Activated naive CD4-positive, alpha-beta T cell treated with anti-CD3 and anti-CD28 coated beads, Interleukin-2, amount 10 ng/mL, durations not matched to agents 7 days and 5 days (primary cell): Measurements from ENCODE around the gene TMEM245.
"Not testable (repeated sequence)": the region's sequence is repeated elsewhere in the genome, so short reads cannot be mapped to it uniquely, and the experiment has no call there.

ENCODE experiments used
- CTCF ChIA-PET: fragments of 350-600 bp; sonication (Branson Sonifier 250); formaldehyde crosslinking; loops from one replicate; lab custom pipeline; 2021; ENCODE audit warnings: antibody characterized with exemption; lab: Charles Lee
- DNase-seq: peaks from one replicate; pipeline ENCODE4 v3.0.0-alpha.2; 2020
- H3K27ac Mint-ChIP-seq: one replicate; pipeline ENCODE4 v1.8.0; 2021; ENCODE audit warnings: mild to moderate bottlenecking, moderate library complexity, mixed read lengths
- H3K27me3 Mint-ChIP-seq: one replicate; pipeline ENCODE4 v1.8.0; 2021; ENCODE audit warnings: mild to moderate bottlenecking, mixed read lengths
- H3K36me3 Mint-ChIP-seq: one replicate; pipeline ENCODE4 v1.8.0; 2021; ENCODE audit warnings: mixed read lengths
- H3K4me1 Mint-ChIP-seq: one replicate; pipeline ENCODE4 v1.8.0; 2021; ENCODE audit warnings: mixed read lengths
- H3K4me3 Mint-ChIP-seq: one replicate; pipeline ENCODE4 v1.8.0; 2021; ENCODE audit warnings: mild to moderate bottlenecking, moderate library complexity, mixed read lengths
- H3K9me3 Mint-ChIP-seq: one replicate; pipeline ENCODE4 v1.8.0; 2021; ENCODE audit warnings: mixed read lengths

Gene TMEM245

DNA sequence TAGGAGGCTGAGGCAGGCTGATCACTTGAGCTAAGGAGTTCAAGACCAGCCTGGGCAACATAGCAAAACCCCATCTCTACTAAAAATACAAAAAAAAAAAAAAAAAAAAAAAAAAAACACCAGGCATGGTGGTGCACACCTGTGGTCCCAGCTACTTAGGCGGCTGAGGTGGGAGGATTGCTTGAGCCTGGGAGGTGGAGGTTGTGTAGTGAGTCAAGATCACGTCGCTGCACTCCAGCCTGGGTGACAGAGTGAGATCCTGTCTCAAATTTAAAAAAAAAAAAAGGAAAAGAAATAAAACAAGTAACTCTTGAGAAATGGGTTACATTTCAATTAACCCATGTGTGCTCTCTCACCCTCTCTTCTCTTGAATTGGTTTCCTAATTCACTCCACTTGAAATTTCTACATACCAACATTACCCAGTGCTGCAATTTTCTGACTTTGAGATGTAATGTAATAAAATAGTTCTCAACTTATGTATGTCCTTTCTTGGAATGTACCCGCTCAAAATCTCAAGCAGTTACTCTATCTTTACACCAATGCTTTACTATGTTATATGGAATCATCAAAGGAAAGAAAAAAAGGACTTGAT lies 35.8 kb downstream of the TMEM245 start:
- CTCF ChIA-PET = no interaction called here
- H3K27me3 Mint-ChIP-seq = no peaks in the 10 kb centered on the region

DNA sequence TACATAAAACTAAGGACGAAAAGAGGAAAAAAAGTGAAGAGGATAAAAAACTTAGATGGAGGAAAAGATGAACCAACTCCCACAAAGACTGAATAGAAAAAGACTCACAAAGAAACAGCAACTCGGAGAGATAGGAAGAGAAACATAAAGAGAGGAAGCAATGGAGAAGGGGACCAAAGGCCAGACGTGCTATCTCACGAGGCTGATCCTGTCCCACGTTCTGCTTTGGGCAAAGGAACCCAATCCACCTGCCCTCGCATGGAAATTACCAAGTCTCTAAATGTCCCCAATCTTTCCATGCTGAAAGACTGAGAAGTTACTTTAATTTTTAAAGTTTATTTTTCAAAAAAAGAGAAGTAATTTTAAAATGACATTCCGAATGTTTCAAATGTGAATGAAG lies 36.6 kb downstream of the TMEM245 start:
- Mint-ChIP-seq H3K27ac (no peak overlapping the region), H3K27me3 (no peaks in the 10 kb centered on the region), H3K4me1 (no peaks in the 10 kb centered on the region), H3K36me3 (peaks cover 57% of the 10 kb centered on the region), H3K9me3 (no peaks in the 10 kb centered on the region), H3K4me3 (no peak overlapping the region)
- CTCF ChIA-PET = no interaction called here
- no peak for DNase-seq

More for the DNA sequence above, 35.8 kb downstream of the TMEM245 start:
- no peaks in the 10 kb centered on the region for H3K9me3 Mint-ChIP-seq
- no peaks in the 10 kb centered on the region for H3K4me1 Mint-ChIP-seq
- H3K4me3 Mint-ChIP-seq = no peak overlapping the region
- peaks cover 54% of the 10 kb centered on the region for H3K36me3 Mint-ChIP-seq
- H3K27ac Mint-ChIP-seq = no peak overlapping the region
- DNase-seq = no peak

DNA sequence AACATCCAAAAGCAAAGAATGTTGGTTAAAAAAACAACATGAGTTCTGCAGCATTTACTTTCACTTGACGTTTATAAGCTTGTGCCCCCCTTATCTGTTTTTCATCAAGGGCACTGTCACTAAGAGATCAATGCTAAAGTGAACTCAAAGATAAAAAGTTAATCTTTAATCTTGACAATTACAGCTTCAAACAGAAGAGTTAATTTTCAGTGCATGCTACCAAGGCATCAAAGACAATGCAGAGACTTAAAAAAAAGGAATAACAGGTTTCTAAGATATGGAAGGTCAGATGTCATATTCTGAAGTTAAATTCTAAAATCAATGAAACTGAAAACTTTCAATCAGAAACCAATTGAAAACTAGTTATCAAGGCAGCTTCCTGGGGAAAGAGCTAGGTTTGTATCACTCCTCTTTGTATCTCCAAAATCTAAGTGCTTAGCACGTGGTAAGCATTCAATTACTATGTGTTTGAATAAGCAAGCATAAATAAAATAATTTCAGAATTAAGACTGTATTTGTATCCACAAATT lies 37.6 kb downstream of the TMEM245 start:
- Mint-ChIP-seq H3K4me1 (no peaks in the 10 kb centered on the region), H3K9me3 (no peaks in the 10 kb centered on the region), H3K27ac (no peak overlapping the region), H3K4me3 (no peak overlapping the region), H3K27me3 (no peaks in the 10 kb centered on the region), H3K36me3 (peaks cover 53% of the 10 kb centered on the region)
- DNase-seq = no peak
- CTCF ChIA-PET = no interaction called here

DNA sequence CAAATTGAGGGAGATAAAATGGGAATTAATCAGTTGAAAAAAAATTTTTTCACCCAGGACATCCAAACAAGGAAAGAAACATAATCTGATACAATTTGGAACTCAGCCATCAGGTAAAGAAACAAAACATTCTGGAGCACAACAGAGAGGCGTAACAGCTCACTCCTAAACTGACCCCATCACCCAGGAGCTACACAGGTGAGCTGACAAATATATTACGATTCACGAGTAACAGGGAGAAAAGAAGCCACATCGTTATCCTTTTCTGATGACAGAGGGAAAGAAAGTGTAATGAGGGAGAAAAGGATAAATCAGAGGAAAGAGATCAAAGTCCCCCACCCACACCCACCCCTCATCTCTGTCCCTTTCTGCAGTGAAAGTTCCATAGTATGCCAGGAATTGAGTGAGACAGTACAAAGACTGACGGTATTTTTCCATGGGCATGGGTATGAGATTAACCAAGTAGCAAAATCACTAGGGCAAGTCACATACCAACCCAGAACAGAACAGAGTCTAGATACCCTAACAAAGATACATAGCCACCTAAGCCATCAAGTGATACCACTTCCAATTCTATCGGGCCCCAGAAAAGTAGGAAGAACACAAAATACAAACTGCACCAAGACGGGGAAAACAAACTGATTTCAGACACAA lies 45.4 kb downstream of the TMEM245 start:
- no peaks in the 10 kb centered on the region for H3K27me3 Mint-ChIP-seq
- no peaks in the 10 kb centered on the region for H3K4me1 Mint-ChIP-seq
- H3K9me3 Mint-ChIP-seq = no peaks in the 10 kb centered on the region
- CTCF ChIA-PET = no interaction called here
- no peak for DNase-seq
- H3K27ac Mint-ChIP-seq = no peak overlapping the region
- H3K36me3 Mint-ChIP-seq = peaks cover 39% of the 10 kb centered on the region
- H3K4me3 Mint-ChIP-seq = no peak overlapping the region

DNA sequence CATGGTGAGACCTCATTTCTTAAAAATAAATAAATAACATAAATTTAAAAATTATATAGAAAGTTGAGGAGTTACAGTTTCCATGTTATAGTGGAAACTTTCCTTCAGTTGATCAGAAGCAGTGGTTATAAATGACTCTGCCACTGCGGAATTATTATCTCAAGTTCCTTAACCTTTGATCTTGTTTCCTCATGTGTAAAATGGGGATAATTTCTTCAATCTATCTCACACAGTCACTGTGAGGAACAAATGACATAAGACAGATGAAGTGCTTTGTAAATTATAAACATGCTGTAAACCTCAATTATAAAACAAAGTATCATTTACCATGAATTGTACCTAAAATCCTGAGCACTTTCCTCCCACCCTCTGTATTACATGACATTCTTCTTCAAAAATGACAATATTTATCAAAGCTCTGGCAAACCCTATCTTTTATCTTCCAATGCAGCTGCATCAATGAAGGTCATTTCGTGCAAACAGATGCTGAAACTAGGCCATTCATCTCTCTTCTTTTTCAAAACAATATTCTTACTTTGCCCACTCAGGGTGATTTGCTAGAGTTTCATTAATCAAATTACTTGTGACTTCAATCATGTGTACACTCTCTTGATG lies 46.8 kb downstream of the TMEM245 start:
- H3K4me1 Mint-ChIP-seq = no peaks in the 10 kb centered on the region
- no peak overlapping the region for H3K27ac Mint-ChIP-seq
- CTCF ChIA-PET = no interaction called here
- H3K4me3 Mint-ChIP-seq = no peak overlapping the region
- peaks cover 27% of the 10 kb centered on the region for H3K36me3 Mint-ChIP-seq
- no peaks in the 10 kb centered on the region for H3K9me3 Mint-ChIP-seq
- H3K27me3 Mint-ChIP-seq = no peaks in the 10 kb centered on the region
- DNase-seq = no peak

DNA sequence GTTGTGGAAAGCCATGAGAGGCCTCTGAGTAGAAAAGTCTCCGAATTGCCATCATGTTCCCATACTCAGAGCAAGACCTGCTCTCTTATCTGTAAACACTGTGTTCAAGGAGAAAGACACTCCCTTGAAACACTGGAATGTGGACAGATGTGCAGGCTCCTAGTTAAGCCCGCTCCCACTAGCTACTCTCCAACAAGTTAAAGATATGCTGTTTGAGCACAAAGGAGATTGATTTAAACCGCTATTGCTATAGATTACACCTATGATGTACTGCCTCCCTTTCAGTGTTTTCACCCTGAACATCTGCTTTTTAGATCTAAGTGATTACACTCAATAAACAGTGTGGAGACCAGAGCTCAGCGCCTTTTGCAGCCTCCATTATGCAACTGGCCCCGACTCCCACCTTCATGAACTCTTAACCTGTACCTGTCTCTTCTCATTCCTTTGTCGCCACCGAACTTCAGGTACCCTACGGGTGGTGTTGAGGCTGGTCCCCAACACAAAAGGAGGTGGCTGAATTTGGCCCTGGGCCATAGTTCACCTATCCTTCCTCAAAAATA lies 47.5 kb downstream of the TMEM245 start:
- Mint-ChIP-seq H3K36me3 (peaks cover 31% of the 10 kb centered on the region), H3K4me3 (no peak overlapping the region), H3K4me1 (no peaks in the 10 kb centered on the region), H3K27me3 (no peaks in the 10 kb centered on the region), H3K27ac (no peak overlapping the region), H3K9me3 (no peaks in the 10 kb centered on the region)
- DNase-seq = no peak
- CTCF ChIA-PET = interaction anchor here (0.6 kb wide), 1 partner anchor 109 kb away, joined by 3 read pairs; no protein-coding TSS in a partner anchor

DNA sequence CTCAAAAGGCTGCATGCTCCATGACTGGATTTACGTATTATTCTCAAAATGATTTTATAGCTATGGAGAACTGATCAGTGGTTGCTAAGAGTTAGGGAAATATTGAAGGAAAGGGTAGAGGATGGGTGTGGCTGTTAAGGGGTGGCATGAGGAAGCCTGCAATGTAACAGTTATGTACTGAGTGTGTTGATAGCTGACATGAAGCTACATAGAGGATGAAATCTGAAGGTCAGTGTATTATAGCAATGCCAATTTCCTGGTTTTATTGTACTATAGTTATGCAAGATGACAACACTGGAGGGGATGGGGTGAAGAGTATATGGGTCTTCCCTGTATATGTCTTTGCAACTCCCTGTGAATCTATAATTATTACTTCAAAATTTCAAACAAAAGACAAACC lies 51.0 kb downstream of the TMEM245 start:
- DNase-seq = no peak
- CTCF ChIA-PET = no interaction called here
- Mint-ChIP-seq H3K36me3 (peaks cover 24% of the 10 kb centered on the region), H3K9me3 (no peaks in the 10 kb centered on the region), H3K4me3 (no peak overlapping the region), H3K4me1 (no peaks in the 10 kb centered on the region), H3K27ac (no peak overlapping the region), H3K27me3 (no peaks in the 10 kb centered on the region)

DNA sequence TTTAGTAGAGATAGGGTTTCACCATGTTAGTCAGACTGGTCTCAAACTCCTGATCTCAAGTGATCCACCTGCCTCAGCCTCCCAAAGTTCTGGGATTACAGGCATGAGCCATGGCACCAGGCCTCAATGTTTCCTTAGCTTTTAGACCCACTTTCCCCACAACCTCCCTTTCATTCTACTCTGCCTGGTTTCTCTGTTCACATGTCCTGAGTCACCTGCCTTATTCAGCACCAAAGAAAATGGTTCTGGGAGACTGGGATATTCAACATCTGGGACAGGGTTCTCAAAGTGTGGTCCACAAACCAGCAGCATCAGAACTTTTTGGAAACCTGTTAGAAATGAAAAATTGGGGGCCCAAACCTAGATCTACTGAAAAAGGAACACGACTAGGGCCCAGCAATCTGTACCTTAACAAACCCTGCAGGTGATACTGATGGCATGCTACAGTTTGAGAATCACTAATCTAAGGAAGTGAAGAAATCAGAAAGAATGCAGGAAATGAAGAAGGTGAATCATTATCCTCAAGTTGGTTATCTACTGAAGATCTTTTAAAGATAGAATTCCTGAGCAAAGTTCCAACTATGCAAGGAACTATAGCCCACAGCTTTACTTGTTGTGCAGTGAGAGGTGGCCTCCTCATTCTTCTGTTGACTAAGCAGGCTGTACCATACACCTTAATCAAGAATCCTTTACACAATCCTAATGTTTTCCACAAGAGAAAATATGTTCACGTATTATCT lies 54.6 kb downstream of the TMEM245 start:
- DNase-seq = no peak
- Mint-ChIP-seq H3K36me3 (peaks cover 21% of the 10 kb centered on the region), H3K9me3 (no peaks in the 10 kb centered on the region), H3K4me3 (no peak overlapping the region), H3K27ac (no peak overlapping the region), H3K4me1 (no peaks in the 10 kb centered on the region), H3K27me3 (no peaks in the 10 kb centered on the region)
- CTCF ChIA-PET = no interaction called here

DNA sequence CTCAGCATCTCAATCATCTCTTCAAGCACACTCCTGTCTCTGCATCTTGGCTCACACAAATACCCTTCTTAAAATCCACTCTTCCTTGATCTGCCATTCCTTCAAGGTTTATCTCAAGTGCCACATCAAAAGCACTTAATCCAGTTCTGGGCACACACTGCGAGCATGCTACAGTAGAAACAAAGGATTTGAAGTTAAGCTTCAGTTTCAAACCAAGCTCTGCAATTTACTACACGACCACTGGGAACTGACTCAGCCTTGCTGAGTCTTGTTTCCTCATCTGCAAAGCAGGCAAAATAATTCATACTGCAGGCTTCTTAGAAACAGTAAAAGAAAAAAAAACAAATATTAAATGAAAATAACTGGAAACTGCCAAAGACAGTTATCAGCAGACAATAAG lies 56.0 kb downstream of the TMEM245 start:
- H3K36me3 Mint-ChIP-seq = peaks cover 31% of the 10 kb centered on the region
- DNase-seq = no peak
- H3K4me3 Mint-ChIP-seq = no peak overlapping the region
- no peaks in the 10 kb centered on the region for H3K9me3 Mint-ChIP-seq
- CTCF ChIA-PET = interaction anchor here (1.0 kb wide), 1 partner anchor 120 kb away, joined by 3 read pairs; no protein-coding TSS in a partner anchor
- H3K27ac Mint-ChIP-seq = no peak overlapping the region
- H3K27me3 Mint-ChIP-seq = no peaks in the 10 kb centered on the region
- H3K4me1 Mint-ChIP-seq = no peaks in the 10 kb centered on the region

DNA sequence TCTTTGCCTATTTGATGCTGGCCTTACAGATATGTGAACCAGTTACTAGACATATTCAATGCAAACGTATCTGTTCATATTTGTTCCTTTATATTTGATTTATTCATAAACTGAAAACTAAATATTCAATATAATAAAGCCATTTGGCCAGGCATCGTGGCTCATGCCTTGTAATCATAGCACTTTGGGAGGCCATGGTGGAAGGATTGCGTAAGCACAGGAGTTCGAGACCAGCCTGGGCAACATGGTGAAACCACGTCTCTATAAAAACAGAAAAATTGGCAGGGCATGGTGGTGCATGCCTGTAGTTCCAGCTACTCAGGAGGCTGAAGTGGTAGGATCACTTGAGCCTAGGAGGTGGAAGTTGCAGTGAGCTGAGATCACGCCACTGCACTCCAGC lies 57.2 kb downstream of the TMEM245 start:
- no peaks in the 10 kb centered on the region for H3K4me1 Mint-ChIP-seq
- H3K27me3 Mint-ChIP-seq = no peaks in the 10 kb centered on the region
- CTCF ChIA-PET = interaction anchor here (0.6 kb wide), 1 partner anchor 80 kb away, joined by 3 read pairs; no protein-coding TSS in a partner anchor
- H3K36me3 Mint-ChIP-seq = peaks cover 27% of the 10 kb centered on the region
- no peak overlapping the region for H3K27ac Mint-ChIP-seq
- H3K4me3 Mint-ChIP-seq = no peak overlapping the region
- no peaks in the 10 kb centered on the region for H3K9me3 Mint-ChIP-seq
- no peak for DNase-seq

DNA sequence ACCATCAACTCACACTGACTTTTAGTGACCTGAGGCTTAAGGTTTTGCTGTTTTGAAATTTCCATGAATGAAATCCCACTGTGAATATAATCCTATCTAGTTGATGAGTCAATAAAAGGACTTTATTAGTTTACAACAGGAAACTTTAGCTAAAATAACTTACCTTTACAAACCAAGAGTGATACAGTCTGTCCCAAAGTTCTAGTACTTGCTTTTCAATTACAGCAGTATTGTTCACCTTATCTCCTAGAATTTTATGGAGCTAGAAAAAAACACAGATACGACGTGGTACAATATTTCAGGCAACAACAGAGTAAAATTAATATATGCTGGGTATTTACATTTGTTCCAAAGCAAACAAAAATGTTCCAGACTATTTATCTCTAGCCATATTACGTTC lies 59.6 kb downstream of the TMEM245 start:
- Mint-ChIP-seq H3K27ac (no peak overlapping the region), H3K27me3 (no peaks in the 10 kb centered on the region), H3K9me3 (no peaks in the 10 kb centered on the region), H3K4me3 (no peak overlapping the region), H3K4me1 (no peaks in the 10 kb centered on the region), H3K36me3 (peaks cover 38% of the 10 kb centered on the region)
- CTCF ChIA-PET = interaction anchor here (1.2 kb wide), 2 partner anchors 17 to 410 kb away, joined by 3 to 4 read pairs; no protein-coding TSS in a partner anchor
- DNase-seq = no peak

DNA sequence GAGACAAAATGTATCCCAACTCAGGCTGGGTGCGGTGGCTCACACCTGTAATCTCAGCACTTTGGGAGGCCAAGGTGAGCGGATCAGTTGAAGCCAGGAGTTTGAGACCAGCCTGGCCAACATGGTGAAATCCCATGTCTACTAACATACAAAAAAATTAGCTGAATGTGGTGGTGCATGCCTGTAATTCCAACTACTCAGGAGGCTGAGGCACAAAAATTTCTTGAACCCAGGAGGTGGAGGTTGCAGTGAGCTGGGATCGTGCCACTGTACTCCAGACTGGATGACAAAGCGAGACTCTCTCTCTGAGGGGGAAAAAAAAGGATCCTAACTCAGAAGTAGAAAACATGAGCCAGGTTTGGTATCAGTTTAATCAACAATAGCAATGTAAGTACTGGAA lies 66.6 kb downstream of the TMEM245 start:
- H3K27ac Mint-ChIP-seq, DNase-seq, CTCF ChIA-PET, H3K4me3 Mint-ChIP-seq, H3K27me3 Mint-ChIP-seq, H3K9me3 Mint-ChIP-seq, H3K4me1 Mint-ChIP-seq: not testable (repeated sequence)
- peaks cover 66% of the 10 kb centered on the region for H3K36me3 Mint-ChIP-seq

DNA sequence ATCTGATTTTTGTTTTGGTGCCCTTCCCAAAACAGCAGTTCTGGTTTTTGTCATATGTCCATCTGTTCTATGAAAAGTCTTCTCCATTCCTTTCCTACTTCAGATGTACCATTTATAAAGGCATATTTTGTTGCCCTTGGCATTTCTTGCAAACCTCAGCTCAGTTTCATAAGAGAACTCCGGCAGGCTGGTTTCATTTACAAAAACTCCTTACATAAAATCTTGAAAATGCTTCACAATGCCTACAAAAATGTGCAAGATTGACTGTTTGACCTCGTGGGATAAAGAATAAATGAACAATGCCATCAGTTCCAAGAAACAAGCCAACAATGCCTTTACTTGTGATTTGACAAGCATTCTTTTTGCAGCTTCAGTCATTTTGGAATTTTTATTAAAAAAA lies 67.3 kb downstream of the TMEM245 start:
- CTCF ChIA-PET = no interaction called here
- H3K9me3 Mint-ChIP-seq = no peaks in the 10 kb centered on the region
- H3K27ac Mint-ChIP-seq = no peak overlapping the region
- peaks cover 69% of the 10 kb centered on the region for H3K36me3 Mint-ChIP-seq
- H3K4me3 Mint-ChIP-seq = no peak overlapping the region
- no peak for DNase-seq
- no peaks in the 10 kb centered on the region for H3K27me3 Mint-ChIP-seq
- no peaks in the 10 kb centered on the region for H3K4me1 Mint-ChIP-seq

DNA sequence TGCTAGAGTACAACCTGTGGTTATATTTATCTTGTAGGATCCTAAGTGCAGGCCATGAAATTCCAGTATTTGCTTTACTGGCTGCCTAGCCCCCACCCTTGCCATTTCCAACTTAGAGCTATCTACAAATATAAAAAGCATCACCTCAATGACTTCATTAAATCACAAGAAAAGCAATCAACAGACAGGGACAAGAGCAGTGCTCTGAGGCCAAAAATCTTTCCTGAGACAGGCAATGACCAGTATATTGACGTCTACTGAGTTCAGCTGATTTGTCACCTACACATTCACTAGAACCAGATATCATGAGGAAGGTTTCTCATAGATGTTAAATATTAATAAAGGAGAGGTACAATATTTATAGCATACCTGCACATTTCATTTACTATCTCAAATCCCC lies 68.0 kb downstream of the TMEM245 start:
- Mint-ChIP-seq H3K9me3 (no peaks in the 10 kb centered on the region), H3K27me3 (no peaks in the 10 kb centered on the region), H3K4me1 (no peaks in the 10 kb centered on the region), H3K36me3 (peaks cover 70% of the 10 kb centered on the region), H3K27ac (no peak overlapping the region), H3K4me3 (no peak overlapping the region)
- no peak for DNase-seq
- CTCF ChIA-PET = no interaction called here
